GM12864 (cell line): ENCODE measurements around the gene SMCO1.

ENCODE experiments used
- DNase-seq: peaks from one replicate; pipeline ENCODE4 v3.0.0-alpha.2; 2011; ENCODE audit warnings: low read depth
- H3K4me3 ChIP-seq: 2 replicates; pipeline ENCODE4 v1.5.1; 2011; ENCODE audit warnings: mild to moderate bottlenecking, low read depth, low read length, control low read depth
- CTCF ChIP-seq: IDR thresholded peaks from 2 replicates; pipeline ENCODE4 v1.5.1; 2011; ENCODE audit warnings: low read depth, mild to moderate bottlenecking, moderate library complexity, low read length, control low read depth, inconsistent platforms; ENCODE audit errors: missing control alignments

The SMCO1 gene

GRCh38 chr3:196541684-196542445 lies 26.7 kb upstream of the SMCO1 start:
- TF ChIP-seq CTCF = no peak
- H3K4me3 ChIP-seq = no peak overlapping the region
- no peak for DNase-seq

- DNase-seq = no peak
- peak; percentile 61 for TF ChIP-seq CTCF
- no peak overlapping the region for H3K4me3 ChIP-seq
These were observed 22.3 kb upstream of the SMCO1 start for GRCh38 chr3:196537319-196537984.

- no peak for DNase-seq
- H3K4me3 ChIP-seq = no peak overlapping the region
These were observed 18.1 kb upstream of the SMCO1 start for GRCh38 chr3:196533260-196533681.

GRCh38 chr3:196531418-196531817 lies 16.3 kb upstream of the SMCO1 start:
- TF ChIP-seq CTCF = no peak
- H3K4me3 ChIP-seq = no peak overlapping the region
- DNase-seq = no peak

More at GRCh38 chr3:196533260-196533681, 18.1 kb upstream of the SMCO1 start:
- no peak for TF ChIP-seq CTCF

GRCh38 chr3:196528639-196529233 lies 13.6 kb upstream of the SMCO1 start:
- H3K4me3 ChIP-seq = peak overlapping the region; percentile 67
- DNase-seq = peak; percentile 33
- peak; percentile 72 for TF ChIP-seq CTCF

GRCh38 chr3:196525141-196525540 lies 10.0 kb upstream of the SMCO1 start:
- no peak overlapping the region for H3K4me3 ChIP-seq
- no peak for TF ChIP-seq CTCF
- no peak for DNase-seq
